Endothelial cell of umbilical vein (primary cell): ENCODE results near the gene TAS1R3. TPM values are rescaled to one million over a fixed set of nuclear protein-coding genes. Genes with fewer than 3 reads are reported as not detected.

Source experiments
- BruUV-seq: library from RNA; stranded (reverse); fragments of 400-500 nt; replicated peaks from 2 replicates; lab custom pipeline; 2021; lab: Mats Ljungman, UMichigan
- CTCF ChIA-PET: fragments of 300-600, 350-600 bp; sonication (Branson Sonifier 250); formaldehyde crosslinking; loops from one replicate; lab custom pipeline; 2021; ENCODE audit warnings: antibody characterized with exemption, inconsistent platforms; lab: Charles Lee
- POLR2A ChIA-PET: fragments of 300-600, 350-600 bp; sonication (Branson Sonifier 250); formaldehyde crosslinking; loops from one replicate; lab custom pipeline; 2021; ENCODE audit warnings: antibody characterized with exemption, inconsistent platforms; lab: Charles Lee
- DNase-seq: peaks from one replicate; pipeline ENCODE4 v3.0.0-alpha.2; 2011; ENCODE audit warnings: low read depth, low spot score
- FAIRE-seq: peaks from 2 replicates; lab custom pipeline; 2011; peaks lifted over from hg19 to GRCh38; lab: Jason Lieb, UNC
- H2AFZ ChIP-seq: 2 replicates; pipeline ENCODE4 v1.6.0; 2012; ENCODE audit warnings: low read depth, low read length, control low read depth, inconsistent platforms
- H3K27ac ChIP-seq: 2 replicates; pipeline ENCODE4 v1.5.1; 2011; ENCODE audit warnings: low read depth, mild to moderate bottlenecking, control low read depth, low read length, moderate library complexity; ENCODE audit not compliant: insufficient read depth
- H3K27me3 ChIP-seq, 2 experiments: 2 replicates each; pipeline versions ENCODE4 v1.6.0 to v1.6.1; 2011; ENCODE audit warnings: low read length in 2 of 2, mixed read lengths in 1 of 2; ENCODE audit not compliant: control insufficient read depth in 2 of 2, insufficient read depth in 2 of 2
- H3K36me3 ChIP-seq, 2 experiments: 2 replicates in 1 of 2; 3 replicates in 1 of 2; pipeline ENCODE4 v1.5.1; 2011; ENCODE audit warnings: low read length in 2 of 2, mild to moderate bottlenecking in 1 of 2, moderate library complexity in 1 of 2; ENCODE audit not compliant: control insufficient read depth in 2 of 2, insufficient read depth in 2 of 2; ENCODE audit errors: extremely low read depth in 1 of 2
- H3K4me1 ChIP-seq: 3 replicates; pipeline ENCODE4 v1.5.1; 2011; ENCODE audit warnings: mild to moderate bottlenecking, low read length; ENCODE audit not compliant: control insufficient read depth, insufficient read depth; ENCODE audit errors: extremely low read depth
- H3K4me2 ChIP-seq: 2 replicates; pipeline ENCODE4 v1.6.1; 2011; ENCODE audit warnings: low read length, control low read depth, mixed read lengths; ENCODE audit not compliant: insufficient read depth
- H3K4me3 ChIP-seq, 3 experiments: fragments of 200-600 bp in 1 of 3; sonication (generic), shearing (Covaris generic) in 1 of 3; replicated peaks in 1 of 3; 2 replicates each; pipeline ENCODE4 v1.5.1; 2011 to 2016; ENCODE audit warnings: control low read depth in 3 of 3, low read length in 3 of 3, mild to moderate bottlenecking in 2 of 3, inconsistent platforms in 1 of 3, low read depth in 1 of 3, moderate library complexity in 1 of 3; ENCODE audit not compliant: insufficient read depth in 1 of 3
- H3K79me2 ChIP-seq: 2 replicates; pipeline ENCODE4 v1.6.0; 2012; ENCODE audit warnings: low read length, inconsistent platforms; ENCODE audit not compliant: control insufficient read depth, insufficient read depth
- H3K9ac ChIP-seq: replicated peaks from 2 replicates; pipeline ENCODE3; 2011; ENCODE audit warnings: low read length, control low read depth; ENCODE audit not compliant: insufficient read depth; ENCODE audit errors: extremely low read depth
- H3K9me1 ChIP-seq: replicated peaks from 3 replicates; pipeline ENCODE4 v1.6.0; 2011; ENCODE audit warnings: mild to moderate bottlenecking, low read length; ENCODE audit not compliant: control insufficient read depth, insufficient read depth; ENCODE audit errors: extremely low read depth
- H3K9me3 ChIP-seq: replicated peaks from 2 replicates; pipeline ENCODE4 v1.5.1; 2012; ENCODE audit warnings: low read length, inconsistent platforms; ENCODE audit not compliant: control insufficient read depth, insufficient read depth
- H4K20me1 ChIP-seq: replicated peaks from 2 replicates; pipeline ENCODE3; 2011; ENCODE audit warnings: mild to moderate bottlenecking, low read length; ENCODE audit not compliant: control insufficient read depth, insufficient read depth; ENCODE audit errors: extremely low read depth
- EZH2 ChIP-seq: IDR thresholded peaks from 2 replicates; pipeline ENCODE4 v1.6.1; 2012; ENCODE audit warnings: borderline replicate concordance, low read depth, mild to moderate bottlenecking, moderate library complexity, low read length, inconsistent platforms; ENCODE audit not compliant: severe bottlenecking
- MYC ChIP-seq: IDR thresholded peaks from one replicate; pipeline ENCODE4 v1.6.1; 2011; ENCODE audit warnings: mild to moderate bottlenecking, low read depth, low read length
- POLR2AphosphoS5 ChIP-seq: IDR thresholded peaks from 2 replicates; pipeline ENCODE4 v1.6.1; 2012; ENCODE audit warnings: low read depth, mild to moderate bottlenecking, control low read depth, low read length, moderate library complexity; ENCODE audit not compliant: insufficient read depth
- dilution Hi-C: fragments of 300-500 bp; cut with MboI; formaldehyde crosslinking; loops from one replicate; pipeline ENCODE4 v1.15.0; 2019; ENCODE audit warnings: low sequenced_read_pairs; ENCODE audit not compliant: extremely low pct_ligation_motif_present
- intact Hi-C: fragments of 100-400 bp; cut with micrococcal nuclease; formaldehyde crosslinking; loops from one replicate; pipeline ENCODE4 v1.10.0; 2022
- polyA plus RNA-seq, 4 experiments: library from polyadenylated mRNA; depleted of rRNA in 3 of 4; stranded (reverse) in 3 of 4; unstranded in 1 of 4; fragments of >200 nt; gene quantifications; 2 replicates each; pipeline versions ENCODE4 v1.2.1 to v1.2.3, GENCODE V29; 2011 to 2012; ENCODE audit warnings: missing spikeins in 1 of 4
- total RNA-seq: library from RNA; stranded (reverse); gene quantifications from 2 replicates; pipeline ENCODE4 v1.2.3, GENCODE V29; 2021
- TF ChIP-seq, protein P1 (sequence below), 2 donors: IDR thresholded peaks; 1 replicate in 1 of 2; 2 replicates in 1 of 2; pipeline ENCODE4 v1.5.1; 2011; ENCODE audit warnings: low read length in 2 of 2, mild to moderate bottlenecking in 2 of 2, moderate library complexity in 2 of 2, control low read depth in 1 of 2, inconsistent platforms in 1 of 2, low read depth in 1 of 2; ENCODE audit not compliant: insufficient read depth in 1 of 2; ENCODE audit errors: extremely low read depth in 1 of 2

TAS1R3 gene
- total and polyA plus RNA-seq, 2 donors (not counting 3 experiments of a cell fraction or from before 2014, with no cell fraction given), result 0.26 to 0.38 TPM

DNA sequence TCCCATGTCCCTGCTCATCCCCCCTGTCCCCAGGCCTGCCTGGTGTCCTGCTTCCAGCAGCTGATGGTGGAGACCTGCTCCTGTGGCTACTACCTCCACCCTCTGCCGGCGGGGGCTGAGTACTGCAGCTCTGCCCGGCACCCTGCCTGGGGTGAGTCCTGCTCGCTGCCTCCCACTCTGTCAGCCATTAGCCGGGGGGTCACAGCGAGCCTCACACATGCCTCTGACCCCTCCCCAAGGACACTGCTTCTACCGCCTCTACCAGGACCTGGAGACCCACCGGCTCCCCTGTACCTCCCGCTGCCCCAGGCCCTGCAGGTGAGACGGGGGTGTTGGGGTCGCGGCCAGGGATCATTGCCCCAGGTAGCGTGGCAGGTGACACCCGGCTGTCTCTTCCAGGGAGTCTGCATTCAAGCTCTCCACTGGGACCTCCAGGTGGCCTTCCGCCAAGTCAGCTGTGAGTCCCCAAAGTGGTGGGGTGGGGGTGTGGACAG lies 40.8 kb upstream of the TAS1R3 start:
- Histone ChIP-seq H3K79me2 (no peaks in the 10 kb centered on the region), H4K20me1 (no peaks in the 10 kb centered on the region), H3K4me3 (no peak overlapping the region), H3K27me3 (no peaks in the 10 kb centered on the region), H3K4me2 (no peak overlapping the region), H3K9me3 (no peaks in the 10 kb centered on the region), H3K36me3 (no peaks in the 10 kb centered on the region), H3K9me1 (no peaks in the 10 kb centered on the region), H3K4me1 (no peaks in the 10 kb centered on the region), H3K9ac (no peak overlapping the region), H3K27ac (no peak overlapping the region), H2AFZ (no peak overlapping the region)
- no peak for TF ChIP-seq MYC
- TF ChIP-seq, protein P1, sequence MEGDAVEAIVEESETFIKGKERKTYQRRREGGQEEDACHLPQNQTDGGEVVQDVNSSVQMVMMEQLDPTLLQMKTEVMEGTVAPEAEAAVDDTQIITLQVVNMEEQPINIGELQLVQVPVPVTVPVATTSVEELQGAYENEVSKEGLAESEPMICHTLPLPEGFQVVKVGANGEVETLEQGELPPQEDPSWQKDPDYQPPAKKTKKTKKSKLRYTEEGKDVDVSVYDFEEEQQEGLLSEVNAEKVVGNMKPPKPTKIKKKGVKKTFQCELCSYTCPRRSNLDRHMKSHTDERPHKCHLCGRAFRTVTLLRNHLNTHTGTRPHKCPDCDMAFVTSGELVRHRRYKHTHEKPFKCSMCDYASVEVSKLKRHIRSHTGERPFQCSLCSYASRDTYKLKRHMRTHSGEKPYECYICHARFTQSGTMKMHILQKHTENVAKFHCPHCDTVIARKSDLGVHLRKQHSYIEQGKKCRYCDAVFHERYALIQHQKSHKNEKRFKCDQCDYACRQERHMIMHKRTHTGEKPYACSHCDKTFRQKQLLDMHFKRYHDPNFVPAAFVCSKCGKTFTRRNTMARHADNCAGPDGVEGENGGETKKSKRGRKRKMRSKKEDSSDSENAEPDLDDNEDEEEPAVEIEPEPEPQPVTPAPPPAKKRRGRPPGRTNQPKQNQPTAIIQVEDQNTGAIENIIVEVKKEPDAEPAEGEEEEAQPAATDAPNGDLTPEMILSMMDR (IDR thresholded peaks at IDR 0.05; ENCODE audit: extremely low read depth in 1 of 2, insufficient read depth in 1 of 2, low read depth in 1 of 2, low read length in 2 of 2), result peak; percentile 43 to 80
- no peak for TF ChIP-seq EZH2
- TF ChIP-seq POLR2AphosphoS5, result no peak
- CTCF ChIA-PET, result interaction anchor here (0.6 to 5.5 kb wide), 20 partner anchors 11 to 308 kb away, joined by 3 to 286 read pairs (median 6); partner anchors contain the start of genes PERM1, SDF4 and UBE2J2
- BruUV-seq, result no TSS peak
- peak; percentile 47 for DNase-seq
- POLR2A ChIA-PET, result no interaction called here
- intact Hi-C loops, result loop anchor here (1.0 kb wide), 5 partner anchors 16 to 306 kb away; no protein-coding TSS in a partner anchor
- dilution Hi-C loops, result no loop called here
- no peak for FAIRE-seq
